WTC11 (cell line): ENCODE data around the gene ZNF652. TPM values are rescaled to one million over a fixed set of nuclear protein-coding genes. Genes with fewer than 3 reads are reported as not detected.

Source experiments
- ATAC-seq: fragments of 200-7000 bp; cut with Tn5 transposase; 2 replicates; pipeline ENCODE4 v1.10.0; 2021; ENCODE audit warnings: mild to moderate bottlenecking, moderate library complexity
- CTCF ChIA-PET: fragments of 300-600 bp; sonication (Branson Sonifier 250); formaldehyde crosslinking; loops from one replicate; lab custom pipeline; 2021; ENCODE audit warnings: antibody characterized with exemption; lab: Charles Lee
- POLR2A ChIA-PET: fragments of 350-600 bp; sonication (Branson Sonifier 250); formaldehyde crosslinking; loops from one replicate; lab custom pipeline; 2021; ENCODE audit warnings: antibody characterized with exemption; lab: Charles Lee
- DNase-seq: peaks from one replicate; pipeline ENCODE4 v3.0.0; 2021; ENCODE audit warnings: low spot score
- H3K27ac Mint-ChIP-seq: 2 replicates; pipeline ENCODE4 v1.8.0; 2021; ENCODE audit warnings: mixed read lengths
- H3K27me3 Mint-ChIP-seq: 2 replicates; pipeline ENCODE4 v1.8.0; 2021; ENCODE audit warnings: low read depth, mild to moderate bottlenecking, moderate library complexity, mixed read lengths
- H3K36me3 Mint-ChIP-seq: 2 replicates; pipeline ENCODE4 v1.8.0; 2021; ENCODE audit warnings: mixed read lengths
- H3K4me1 Mint-ChIP-seq: 2 replicates; pipeline ENCODE4 v1.8.0; 2022; ENCODE audit warnings: mixed read lengths
- H3K4me3 Mint-ChIP-seq: 2 replicates; pipeline ENCODE4 v1.8.0; 2021; ENCODE audit warnings: mild to moderate bottlenecking, moderate library complexity, mixed read lengths
- H3K9me3 Mint-ChIP-seq: 2 replicates; pipeline ENCODE4 v1.8.0; 2021; ENCODE audit warnings: mixed read lengths
- AR ChIP-seq: fragments of 250-450 bp; sonication (Bioruptor Pico); IDR thresholded peaks from 2 replicates; pipeline ENCODE4 v1.9.0; 2021; ENCODE audit warnings: mild to moderate bottlenecking
- ARID4B ChIP-seq: sonication (generic); formaldehyde crosslinking; IDR thresholded peaks from 2 replicates; pipeline ENCODE4 v1.8.0; 2023; ENCODE audit warnings: missing genetic modification reagents, mild to moderate bottlenecking, borderline replicate concordance
- ATF6 ChIP-seq: sonication (generic); formaldehyde crosslinking; IDR thresholded peaks from 2 replicates; pipeline ENCODE4 v1.8.1; 2023; ENCODE audit warnings: mild to moderate bottlenecking, missing genetic modification reagents
- CDX4 ChIP-seq: fragments of 250-450 bp; sonication (Bioruptor Pico); IDR thresholded peaks from 2 replicates; pipeline ENCODE4 v1.9.0; 2021; ENCODE audit warnings: moderate library complexity, mild to moderate bottlenecking, inconsistent platforms, borderline replicate concordance
- FOXJ3 ChIP-seq: sonication (generic); formaldehyde crosslinking; IDR thresholded peaks from 2 replicates; pipeline ENCODE4 v1.9.0; 2021; ENCODE audit warnings: missing genetic modification reagents, mild to moderate bottlenecking, borderline replicate concordance
- GRHL2 ChIP-seq: fragments of 250-450 bp; sonication (Bioruptor Pico); IDR thresholded peaks from 2 replicates; pipeline ENCODE4 v1.8.0; 2022; ENCODE audit warnings: mild to moderate bottlenecking, moderate library complexity; ENCODE audit not compliant: insufficient replicate concordance, severe bottlenecking
- JUN ChIP-seq: sonication (generic); formaldehyde crosslinking; IDR thresholded peaks from 2 replicates; pipeline ENCODE4 v1.8.0; 2023; ENCODE audit warnings: mild to moderate bottlenecking, missing genetic modification reagents
- NFATC4 ChIP-seq: fragments of 250-450 bp; sonication (Bioruptor Pico); IDR thresholded peaks from 2 replicates; pipeline ENCODE4 v1.9.0; 2021; ENCODE audit warnings: mild to moderate bottlenecking
- OVOL2 ChIP-seq: fragments of 250-450 bp; sonication (Bioruptor Pico); IDR thresholded peaks from 2 replicates; pipeline ENCODE4 v1.9.0; 2021; ENCODE audit warnings: mild to moderate bottlenecking, borderline replicate concordance
- PREB ChIP-seq: sonication (generic); formaldehyde crosslinking; IDR thresholded peaks from 2 replicates; pipeline ENCODE4 v1.8.1; 2022; ENCODE audit warnings: mild to moderate bottlenecking, missing genetic modification reagents, moderate library complexity, borderline replicate concordance
- STAT6 ChIP-seq: sonication (generic); formaldehyde crosslinking; conservative IDR thresholded peaks from 2 replicates; pipeline ENCODE4 v1.8.1; 2023; ENCODE audit warnings: mild to moderate bottlenecking, low read depth, missing genetic modification reagents, moderate library complexity
- TCF7 ChIP-seq: sonication (generic); formaldehyde crosslinking; IDR thresholded peaks from 2 replicates; pipeline ENCODE4 v1.8.0; 2022; ENCODE audit warnings: mild to moderate bottlenecking, low read depth, missing genetic modification reagents, moderate library complexity
- TEAD1 ChIP-seq: sonication (generic); formaldehyde crosslinking; IDR thresholded peaks from 2 replicates; pipeline ENCODE4 v1.8.0; 2022; ENCODE audit warnings: mild to moderate bottlenecking, missing genetic modification reagents
- ZMAT4 ChIP-seq: fragments of 250-450 bp; sonication (Bioruptor Pico); IDR thresholded peaks from 2 replicates; pipeline ENCODE4 v1.9.0; 2021; ENCODE audit warnings: mild to moderate bottlenecking
- ZNF317 ChIP-seq: sonication (generic); formaldehyde crosslinking; IDR thresholded peaks from 2 replicates; pipeline ENCODE4 v1.8.1; 2023; ENCODE audit warnings: low read depth, mild to moderate bottlenecking, moderate library complexity, missing genetic modification reagents, borderline replicate concordance
- ZNF423 ChIP-seq: fragments of 250-450 bp; sonication (Bioruptor Pico); IDR thresholded peaks from 2 replicates; pipeline ENCODE4 v2.1.2; 2022; ENCODE audit warnings: mild to moderate bottlenecking, moderate library complexity
- total RNA-seq: library from RNA; stranded (reverse); gene quantifications from 3 replicates; pipeline ENCODE4 v1.2.3, GENCODE V29; 2021

ZNF652 gene
- total RNA-seq, 1 experiment from 2014 or later = 40.8 TPM

- Mint-ChIP-seq H3K9me3 (no peaks in the 10 kb centered on the region), H3K4me1 (peaks cover 38% of the 10 kb centered on the region), H3K36me3 (no peaks in the 10 kb centered on the region; the same call in 1 of the 2 replicates), H3K4me3 (no peak overlapping the region)
- POLR2A ChIA-PET = interaction anchor here (0.5 kb wide), 1 partner anchor 141 kb away, joined by 3 read pairs; no protein-coding TSS in a partner anchor
- TF ChIP-seq PREB (CRISPR knock-in tag) = no peak
- TF ChIP-seq CDX4 (CRISPR knock-in tag) = no peak
- TF ChIP-seq STAT6 (CRISPR knock-in tag) = no peak
- TF ChIP-seq ZNF317 = no peak
- no peak for TF ChIP-seq GRHL2
- TF ChIP-seq AR (CRISPR knock-in tag) = no peak
- no peak for TF ChIP-seq TEAD1
- no peak for TF ChIP-seq NFATC4
- TF ChIP-seq ZNF423 (CRISPR knock-in tag) = no peak
- no peak for TF ChIP-seq ARID4B (CRISPR knock-in tag)
- no peak for TF ChIP-seq FOXJ3 (CRISPR knock-in tag)
- no peak for TF ChIP-seq TCF7 (CRISPR knock-in tag)
- no peak for TF ChIP-seq ATF6 (CRISPR knock-in tag)
- TF ChIP-seq OVOL2 (CRISPR knock-in tag) = no peak
- TF ChIP-seq JUN (CRISPR knock-in tag) = no peak
- TF ChIP-seq ZMAT4 (CRISPR knock-in tag) = no peak
- TF ChIP-seq, all 79 proteins: peak for 0
- ATAC-seq (no peak), DNase-seq (no peak)
- Mint-ChIP-seq H3K27ac (peak overlapping the region; percentile 44; the same call in 1 of the 2 replicates), H3K27me3 (no peaks in the 10 kb centered on the region)
- CTCF ChIA-PET = interaction anchor here (1.2 to 2.2 kb wide), 2 partner anchors 10 to 198 kb away, joined by 4 to 10 read pairs; no protein-coding TSS in a partner anchor
These were observed 3.3 kb downstream of the ZNF652 start for GRCh38 chr17:49358641-49359247.
